Epithelial cell of esophagus (primary cell): Measurements from ENCODE around the gene MORN1.

Experiments used
- DNase-seq: peaks from one replicate; pipeline ENCODE4 v3.0.0; 2010; ENCODE audit warnings: low read depth
- H3K4me3 ChIP-seq: 2 replicates; pipeline ENCODE4 v1.5.1; 2011; ENCODE audit warnings: mild to moderate bottlenecking, low read length, control low read depth
- TF ChIP-seq, protein P1 (sequence below): IDR thresholded peaks from 2 replicates; pipeline ENCODE4 v1.5.1; 2011; ENCODE audit warnings: low read depth, mild to moderate bottlenecking, low read length, control low read depth, inconsistent platforms; ENCODE audit not compliant: insufficient read depth; ENCODE audit errors: missing control alignments

MORN1 gene

GRCh38 chr1:2339206-2340085 lies 51.9 kb downstream of the MORN1 start:
- no peak overlapping the region for H3K4me3 ChIP-seq
- DNase-seq, result no peak
- TF ChIP-seq, protein P1, sequence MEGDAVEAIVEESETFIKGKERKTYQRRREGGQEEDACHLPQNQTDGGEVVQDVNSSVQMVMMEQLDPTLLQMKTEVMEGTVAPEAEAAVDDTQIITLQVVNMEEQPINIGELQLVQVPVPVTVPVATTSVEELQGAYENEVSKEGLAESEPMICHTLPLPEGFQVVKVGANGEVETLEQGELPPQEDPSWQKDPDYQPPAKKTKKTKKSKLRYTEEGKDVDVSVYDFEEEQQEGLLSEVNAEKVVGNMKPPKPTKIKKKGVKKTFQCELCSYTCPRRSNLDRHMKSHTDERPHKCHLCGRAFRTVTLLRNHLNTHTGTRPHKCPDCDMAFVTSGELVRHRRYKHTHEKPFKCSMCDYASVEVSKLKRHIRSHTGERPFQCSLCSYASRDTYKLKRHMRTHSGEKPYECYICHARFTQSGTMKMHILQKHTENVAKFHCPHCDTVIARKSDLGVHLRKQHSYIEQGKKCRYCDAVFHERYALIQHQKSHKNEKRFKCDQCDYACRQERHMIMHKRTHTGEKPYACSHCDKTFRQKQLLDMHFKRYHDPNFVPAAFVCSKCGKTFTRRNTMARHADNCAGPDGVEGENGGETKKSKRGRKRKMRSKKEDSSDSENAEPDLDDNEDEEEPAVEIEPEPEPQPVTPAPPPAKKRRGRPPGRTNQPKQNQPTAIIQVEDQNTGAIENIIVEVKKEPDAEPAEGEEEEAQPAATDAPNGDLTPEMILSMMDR, result no peak

DNA sequence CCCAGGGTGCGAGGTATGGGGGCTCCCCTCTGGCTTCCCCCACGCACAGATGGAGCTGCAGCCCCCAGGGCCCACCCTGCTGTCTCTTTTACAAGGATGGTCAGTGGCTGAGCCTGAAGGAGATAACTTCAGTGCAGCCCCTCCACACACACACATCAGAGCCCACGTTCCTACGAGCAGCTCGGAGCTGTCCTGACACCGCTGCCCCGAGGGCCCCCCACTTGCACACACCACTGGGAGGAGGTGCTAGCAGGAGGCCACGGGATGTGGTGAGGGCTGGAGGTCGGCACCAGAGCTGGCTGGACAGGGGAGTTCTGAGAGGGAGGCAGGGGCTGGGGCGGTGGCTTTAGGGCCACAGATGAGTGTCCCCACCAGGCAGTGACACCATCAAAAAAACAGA lies 53.9 kb downstream of the MORN1 start:
- TF ChIP-seq, protein P1, result no peak
- H3K4me3 ChIP-seq, result no peak overlapping the region
- no peak for DNase-seq

DNA sequence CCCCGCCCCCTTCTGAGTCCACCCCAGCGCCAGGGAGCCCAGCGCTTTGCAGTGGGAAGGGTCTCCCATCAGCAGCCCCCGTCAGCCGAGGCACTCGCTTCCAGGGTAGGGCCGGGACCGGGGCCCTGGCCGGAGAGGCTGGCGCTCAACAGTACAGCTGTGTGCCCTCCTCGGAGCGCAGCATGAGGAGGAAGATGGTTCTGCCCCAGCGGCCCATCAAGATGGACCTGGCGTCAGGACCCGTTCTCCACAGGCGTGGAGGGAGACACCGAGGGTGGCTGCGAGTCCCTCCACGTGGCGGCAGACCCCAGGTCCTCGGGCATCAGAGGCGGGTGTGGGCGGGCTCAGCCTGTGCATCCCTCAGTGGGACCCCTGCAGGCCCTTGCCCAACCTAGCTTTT lies 54.3 kb downstream of the MORN1 start:
- no peak overlapping the region for H3K4me3 ChIP-seq
- no peak for DNase-seq
- TF ChIP-seq, protein P1, result no peak

GRCh38 chr1:2336499-2336898 lies 54.9 kb downstream of the MORN1 start:
- TF ChIP-seq, protein P1, result no peak
- no peak overlapping the region for H3K4me3 ChIP-seq
- no peak for DNase-seq

- DNase-seq, result peak; percentile 51
- H3K4me3 ChIP-seq, result no peak overlapping the region
- TF ChIP-seq, protein P1, result no peak
These were observed 55.5 kb downstream of the MORN1 start for GRCh38 chr1:2335721-2336455.

- DNase-seq, result peak; percentile 68
- H3K4me3 ChIP-seq, result no peak overlapping the region
- TF ChIP-seq, protein P1, result no peak
These were observed 56.3 kb downstream of the MORN1 start for GRCh38 chr1:2334883-2335534.
